ENCODE measurements around the gene AVPI1.
"Not testable (repeated sequence)": the region's sequence is repeated elsewhere in the genome, so short reads cannot be mapped to it uniquely, and the experiment has no call there.

AVPI1 gene

DNA sequence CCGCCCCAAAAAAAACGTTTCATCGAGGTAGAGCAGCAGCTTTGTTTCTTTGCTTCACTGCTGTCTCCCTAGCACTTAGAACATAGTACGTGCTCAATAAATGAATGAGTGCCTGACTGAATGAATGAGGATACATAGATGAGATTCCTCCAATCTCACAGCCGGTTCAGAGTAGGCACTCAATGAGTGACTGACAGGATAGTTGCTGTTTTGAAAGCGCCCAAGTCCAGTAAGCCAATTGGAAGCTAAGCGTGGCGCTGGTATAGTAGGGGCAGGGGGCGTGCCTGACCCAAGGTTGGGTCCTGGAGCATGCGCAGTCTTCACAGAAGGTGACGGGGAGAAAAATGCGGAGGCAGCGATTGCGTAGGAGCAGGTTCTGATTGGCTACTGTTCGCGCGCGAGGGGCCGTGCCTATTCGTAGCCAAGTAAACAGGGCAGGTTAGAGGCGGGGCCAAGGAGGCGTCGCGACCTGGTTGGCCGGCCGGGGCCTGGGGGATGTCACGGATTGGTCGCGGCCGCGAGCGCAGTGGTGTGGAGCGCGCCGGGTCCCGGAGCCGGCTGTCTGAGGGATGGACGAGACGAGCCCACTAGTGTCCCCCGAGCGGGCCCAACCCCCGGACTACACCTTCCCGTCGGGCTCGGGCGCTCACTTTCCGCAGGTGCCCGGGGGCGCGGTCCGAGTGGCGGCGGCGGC lies 46.7 kb downstream of the AVPI1 start, which contains the start of gene PI4K2A:
Gene PI4K2A, plus strand, starts transcription at position 498 of the 694 bp plus-strand sequence. Its CDS starts 72 bp downstream, at position 570.
- peak; percentile 98 for DNase-seq (ENCODE audit: low read depth)

DNA sequence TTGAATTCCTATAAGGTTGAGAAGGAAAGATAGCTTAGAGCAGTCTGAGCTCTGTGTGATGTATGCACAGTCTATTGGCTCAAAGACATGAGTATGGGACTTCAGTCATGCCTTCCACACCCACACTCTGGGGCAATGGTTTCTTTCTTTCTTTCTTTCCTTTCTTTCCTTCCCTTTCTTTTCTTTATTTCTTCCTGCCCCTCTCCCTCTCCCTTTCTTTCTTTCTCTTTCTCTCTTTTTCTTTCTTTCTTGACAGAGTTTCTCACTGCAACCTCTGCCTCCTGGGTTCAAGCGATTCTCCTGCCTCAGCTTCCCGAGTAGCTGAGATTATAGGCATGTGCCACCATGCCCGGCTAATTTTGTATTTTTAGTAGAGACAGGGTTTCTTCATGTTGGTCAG lies 48.0 kb downstream of the AVPI1 start:
- not testable (repeated sequence) for DNase-seq (ENCODE audit: low read depth)

DNA sequence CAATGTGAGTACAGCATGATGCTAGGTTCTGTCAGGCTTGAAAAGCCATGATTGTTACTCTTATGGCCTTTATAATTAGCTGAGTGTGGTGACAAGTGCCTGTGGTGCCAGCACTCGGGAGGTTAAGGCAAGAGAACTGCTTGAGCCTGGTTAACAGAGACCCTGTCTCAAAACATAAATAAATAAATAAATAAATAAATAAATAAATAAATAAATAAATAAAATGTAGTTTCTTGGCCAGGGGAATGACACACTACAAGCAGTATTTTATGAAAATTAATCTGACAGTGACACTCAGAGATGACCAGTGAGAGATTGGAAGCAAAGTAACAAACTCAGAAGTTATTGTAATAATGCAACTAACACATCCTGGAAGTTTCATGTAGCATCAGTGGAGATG lies 51.5 kb downstream of the AVPI1 start:
- no peak for DNase-seq (ENCODE audit: low read depth)

DNA sequence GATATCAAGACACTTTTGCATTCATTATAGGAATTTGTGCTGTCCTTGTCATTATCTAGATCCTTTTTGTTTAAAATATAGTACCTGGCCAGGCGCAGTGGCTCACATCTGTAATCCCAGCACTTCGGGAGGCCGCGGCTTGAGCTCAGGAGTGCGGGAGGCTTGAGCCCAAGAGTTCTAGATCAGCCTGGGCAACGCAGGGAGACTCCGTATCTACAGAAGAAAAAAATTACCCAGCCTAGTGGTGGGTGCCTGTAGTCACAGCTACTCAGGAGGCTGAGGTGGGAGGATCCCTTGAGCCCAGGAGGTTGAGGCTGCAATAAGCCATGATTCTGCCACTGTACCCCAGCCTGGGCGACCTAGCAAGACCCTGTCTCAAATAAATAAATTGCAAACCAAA lies 53.1 kb downstream of the AVPI1 start:
- DNase-seq (ENCODE audit: low read depth), result no peak

DNA sequence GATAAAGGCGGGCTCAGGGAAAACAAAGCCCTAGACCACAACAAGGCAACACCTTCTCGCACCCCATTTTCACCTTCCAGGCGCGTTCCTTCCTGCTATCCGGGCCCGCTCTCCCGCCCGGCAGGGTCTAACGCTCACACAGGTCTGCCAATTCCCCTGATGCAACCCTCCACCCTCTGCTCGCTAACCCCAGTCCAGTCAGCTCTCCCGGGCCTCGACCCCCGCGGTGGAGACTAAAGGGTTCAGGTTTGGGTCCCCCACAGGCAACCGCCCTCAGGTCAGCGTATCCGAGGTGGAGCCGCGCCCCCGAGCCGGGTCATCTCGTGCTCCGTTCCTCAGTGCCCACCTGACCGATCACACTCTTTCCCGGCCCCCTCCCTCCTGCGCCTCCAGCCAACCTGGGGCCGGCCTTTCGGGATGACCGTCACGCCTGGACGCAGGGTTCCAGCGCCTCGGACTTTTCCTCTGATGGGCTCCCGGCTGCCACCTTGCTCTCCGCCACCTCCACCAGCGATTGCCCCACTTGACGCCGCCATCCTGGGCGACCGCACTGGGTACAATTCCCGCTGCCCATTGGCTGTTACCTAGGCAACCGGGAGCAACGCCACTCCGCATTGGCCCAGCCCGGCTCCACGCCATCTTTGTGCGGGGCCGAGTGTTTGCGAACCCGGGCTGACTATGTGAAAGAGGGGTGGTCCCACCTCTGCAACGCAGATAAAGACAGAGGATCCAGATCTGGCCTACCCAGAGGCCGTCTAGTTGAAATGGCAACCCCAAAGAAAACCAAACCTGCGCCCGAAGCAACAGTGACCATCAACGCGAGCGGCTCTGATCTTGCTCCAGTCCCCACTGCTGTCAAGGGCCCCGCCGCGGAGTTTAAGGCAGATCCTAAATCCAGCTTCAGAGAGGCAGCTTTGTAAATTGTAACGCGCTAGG lies 53.8 kb downstream of the AVPI1 start, which contains the start of gene MORN4:
Gene MORN4, minus strand, starts transcription at position 552 of the 936 bp plus-strand sequence. CDS start 13,847 bp downstream, outside the sequence.
- DNase-seq (ENCODE audit: low read depth), result peak; percentile 82

DNA sequence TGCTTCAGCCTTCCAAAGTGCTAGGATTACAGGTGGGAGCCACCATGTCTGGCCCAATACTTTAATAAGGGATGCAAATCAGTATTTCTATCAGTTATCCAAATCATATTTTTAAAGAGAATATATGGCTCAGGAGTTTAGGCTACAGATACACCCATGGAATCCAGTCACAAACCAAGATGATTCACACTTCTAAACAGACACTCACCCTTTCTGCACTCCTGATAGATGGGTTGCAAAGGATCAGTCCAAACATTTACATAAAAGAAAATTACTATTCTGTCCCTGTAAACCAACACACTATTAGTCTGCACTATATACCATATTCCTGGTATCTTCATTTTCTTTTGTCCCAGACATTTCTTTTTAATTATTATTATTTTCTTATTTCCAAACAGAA lies 55.9 kb downstream of the AVPI1 start:
- no peak for DNase-seq (ENCODE audit: low read depth)

DNA sequence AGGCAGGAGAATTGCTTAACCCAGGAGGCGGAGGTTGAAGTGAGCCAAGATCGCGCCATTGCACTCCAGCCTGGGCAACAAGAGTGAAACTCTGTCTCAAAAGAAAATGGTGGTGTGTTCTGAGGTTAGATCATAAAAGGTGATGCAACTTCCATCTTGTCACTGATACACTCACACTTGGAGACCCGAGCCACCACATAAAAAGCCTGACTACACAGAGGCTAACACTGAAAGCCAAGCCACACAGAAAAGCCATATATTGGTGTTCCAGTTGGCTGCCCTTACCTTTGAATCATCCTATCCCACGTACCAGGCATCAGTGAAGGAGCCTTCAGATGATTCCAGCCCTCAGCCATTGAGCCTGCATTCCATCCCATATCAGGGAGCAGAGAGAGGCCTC lies 57.8 kb downstream of the AVPI1 start:
- DNase-seq (ENCODE audit: low read depth), result no peak

DNA sequence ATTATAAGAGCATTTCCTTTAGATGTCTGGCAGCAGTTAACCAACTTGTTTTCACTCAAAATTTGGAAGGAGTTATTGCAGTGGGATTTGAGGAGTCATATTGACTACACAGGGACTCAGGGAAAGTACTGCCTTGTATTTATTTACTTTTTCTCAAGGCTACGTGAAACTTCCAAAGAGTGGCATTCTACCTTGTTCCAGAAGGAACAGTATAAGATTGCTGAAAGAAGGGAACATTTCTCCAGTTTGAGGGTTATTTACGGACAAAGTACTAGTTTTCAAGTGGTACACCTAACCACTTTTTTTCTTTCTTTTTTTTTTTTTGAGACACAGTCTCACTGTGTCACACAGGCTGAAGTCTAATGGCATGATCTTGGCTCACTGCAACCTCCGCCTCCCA lies 58.8 kb downstream of the AVPI1 start:
- DNase-seq (ENCODE audit: low read depth), result no peak

DNA sequence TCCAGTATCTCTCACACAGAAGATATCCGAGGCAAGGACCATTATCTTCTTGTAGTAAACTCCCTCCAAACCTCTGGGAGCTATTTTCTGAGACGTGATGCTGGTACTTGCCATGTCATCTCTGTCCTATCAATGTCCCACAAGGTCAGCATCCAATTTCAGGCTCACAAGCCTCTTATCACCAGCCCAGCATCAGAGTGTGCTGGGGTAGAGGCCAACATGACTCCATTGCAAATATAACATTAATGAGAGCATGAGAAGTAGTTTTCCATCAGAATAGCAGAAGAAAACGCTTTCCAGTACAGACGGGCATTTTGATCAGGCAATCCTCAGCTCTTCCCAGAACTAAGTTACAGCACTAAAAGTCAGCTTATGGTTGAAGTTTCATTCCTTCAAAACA lies 59.3 kb downstream of the AVPI1 start:
- no peak for DNase-seq (ENCODE audit: low read depth)

Measured in stimulated activated CD8-positive, alpha-beta memory T cell treated with anti-CD3 and anti-CD28 coated beads, Interleukin-4, amount 100 ng/mL, for 24 hours (primary cell).